HepG2 (cell line): ENCODE results near the gene TMEM127. TPM values are rescaled to one million over a fixed set of nuclear protein-coding genes. Genes with fewer than 3 reads are reported as not detected.
"Not testable (repeated sequence)": the region's sequence is repeated elsewhere in the genome, so short reads cannot be mapped to it uniquely, and the experiment has no call there.

Experiments
- ATAC-seq: fragments of 200-7000 bp; cut with Tn5 transposase; 3 replicates; pipeline ENCODE4 v1.9.1; 2020; ENCODE audit warnings: mild to moderate bottlenecking, moderate library complexity
- BruUV-seq: library from RNA; stranded (reverse); fragments of 400-500 nt; replicated peaks from 2 replicates; lab custom pipeline; 2021; lab: Mats Ljungman, UMichigan
- CTCF ChIA-PET: fragments of 300-600 bp; formaldehyde crosslinking; extraction: SDS; loops from one replicate; lab custom pipeline; 2021; ENCODE audit warnings: low total read pairs, inconsistent platforms, low intra/inter-chr PET ratio; lab: Yijun Ruan, JAX
- POLR2A ChIA-PET: fragments of 350-600 bp; sonication (Branson Sonifier 250); formaldehyde crosslinking; loops from one replicate; lab custom pipeline; 2020; ENCODE audit warnings: antibody characterized with exemption, inconsistent platforms; lab: Yijun Ruan, JAX
- DNase-seq: peaks from one replicate; pipeline ENCODE4 v3.0.0-alpha.2; 2015; ENCODE audit warnings: low spot score
- FAIRE-seq: peaks from 3 replicates; lab custom pipeline; 2011; peaks lifted over from hg19 to GRCh38; lab: Jason Lieb, UNC
- H2AFZ ChIP-seq: one replicate; pipeline ENCODE4 v1.6.1; 2011; ENCODE audit warnings: low read length, inconsistent platforms
- H3K27ac ChIP-seq: fragments of 300-600 bp; 3 replicates; pipeline ENCODE4 v1.8.0; 2011; ENCODE audit warnings: mixed run types, mild to moderate bottlenecking, mixed read lengths, low read length, inconsistent platforms; ENCODE audit not compliant: insufficient read depth; ENCODE audit errors: extremely low read length
- H3K27me3 ChIP-seq, 2 experiments: fragments of 200-600 bp in 1 of 2; 2 replicates in 1 of 2; 3 replicates in 1 of 2; pipeline versions ENCODE4 v1.6.0 to v1.8.0; 2011; ENCODE audit warnings: low read length in 2 of 2, mild to moderate bottlenecking in 2 of 2, moderate library complexity in 2 of 2, inconsistent platforms in 1 of 2; ENCODE audit not compliant: insufficient read depth in 2 of 2, control insufficient read depth in 1 of 2
- H3K36me3 ChIP-seq, 2 experiments: fragments of 200-600 bp in 1 of 2; replicated peaks in 1 of 2; 2 replicates in 1 of 2; 3 replicates in 1 of 2; pipeline versions ENCODE4 v1.5.1 to v1.8.0; 2011; ENCODE audit warnings: low read length in 2 of 2, inconsistent platforms in 1 of 2; ENCODE audit not compliant: insufficient read depth in 2 of 2, control insufficient read depth in 1 of 2
- H3K4me1 ChIP-seq: 2 replicates; pipeline ENCODE4 v1.5.1; 2012; ENCODE audit warnings: low read length, inconsistent platforms; ENCODE audit not compliant: insufficient read depth
- H3K4me2 ChIP-seq: 2 replicates; pipeline ENCODE4 v1.6.0; 2011; ENCODE audit warnings: low read depth, low read length, inconsistent platforms
- H3K4me3 ChIP-seq, 3 experiments: fragments of 200-600 bp in 1 of 3; sonication (generic), shearing (Covaris generic) in 1 of 3; replicated peaks in 1 of 3; 2 replicates each; pipeline ENCODE4 v1.5.1; 2011 to 2016; ENCODE audit warnings: low read length in 3 of 3, inconsistent platforms in 2 of 3, low read depth in 2 of 3, mild to moderate bottlenecking in 2 of 3, control low read depth in 1 of 3, mixed read lengths in 1 of 3; ENCODE audit not compliant: insufficient read depth in 1 of 3
- H3K79me2 ChIP-seq: one replicate; pipeline ENCODE4 v1.6.1; 2011; ENCODE audit warnings: low read length, inconsistent platforms; ENCODE audit not compliant: insufficient read depth
- H3K9ac ChIP-seq: 2 replicates; pipeline ENCODE4 v1.6.0; 2011; ENCODE audit warnings: mild to moderate bottlenecking, low read depth, low read length, inconsistent platforms; ENCODE audit not compliant: insufficient read depth
- H3K9me3 ChIP-seq: 2 replicates; pipeline ENCODE4 v1.5.1; 2012; ENCODE audit warnings: mild to moderate bottlenecking, low read length
- H4K20me1 ChIP-seq: 2 replicates; pipeline ENCODE4 v1.6.0; 2011; ENCODE audit warnings: inconsistent platforms, mild to moderate bottlenecking, low read length, moderate library complexity; ENCODE audit not compliant: insufficient read depth
- FOXO1 ChIP-seq: sonication (generic); formaldehyde crosslinking; IDR thresholded peaks from 2 replicates; pipeline ENCODE4 v1.4.0; 2020; ENCODE audit warnings: missing genetic modification reagents
- GLI4 ChIP-seq: sonication (generic); formaldehyde crosslinking; IDR thresholded peaks from 2 replicates; pipeline ENCODE4 v1.5.1; 2020; ENCODE audit warnings: missing genetic modification reagents, mild to moderate bottlenecking, moderate library complexity, borderline replicate concordance
- YEATS4 ChIP-seq: sonication (generic); formaldehyde crosslinking; IDR thresholded peaks from 2 replicates; pipeline ENCODE4 v1.4.0; 2020; ENCODE audit warnings: missing genetic modification reagents, borderline replicate concordance
- ZBTB2 ChIP-seq: sonication (generic); formaldehyde crosslinking; IDR thresholded peaks from 2 replicates; pipeline ENCODE4 v1.8.0; 2022; ENCODE audit warnings: low read depth, missing genetic modification reagents
- ZNF318 ChIP-seq: sonication (generic); formaldehyde crosslinking; IDR thresholded peaks from 2 replicates; pipeline ENCODE4 v1.4.0; 2020; ENCODE audit warnings: mild to moderate bottlenecking, missing genetic modification reagents
- WGBS: methylation state at CpG from one replicate; pipeline ENCODE4 v1.1.6; 2017; ENCODE audit warnings: low lambda C conversion rate; 5-methylcytosine and 5-hydroxymethylcytosine counted together
- in situ Hi-C: cut with HindIII; loops from 2 replicates; pipeline ENCODE4 v1.10.0; 2017; ENCODE audit warnings: low pct_unique_long_range_greater_than_20kb; ENCODE audit not compliant: extremely low pct_ligation_motif_present
- intact Hi-C: fragments of 100-400 bp; cut with micrococcal nuclease; formaldehyde crosslinking; loops from one replicate; pipeline ENCODE4 v1.10.0; 2022; ENCODE audit not compliant: unreplicated experiment
- polyA plus RNA-seq, 8 experiments: library from polyadenylated mRNA; depleted of rRNA in 3 of 8; stranded (reverse) in 7 of 8; unstranded in 1 of 8; fragments of >200 nt; fragmentation: Illumina TruSeq in 4 of 8; extraction: Trizol in 4 of 8; gene quantifications; 2 replicates each; pipeline versions ENCODE4 v1.2.1 to v1.2.3, GENCODE V29; 2011 to 2016; ENCODE audit warnings: low read depth in 4 of 8, missing spikeins in 1 of 8, mixed read lengths in 1 of 8; ENCODE audit not compliant: insufficient read depth in 1 of 8
- total RNA-seq, 5 experiments: library from RNA; depleted of rRNA; stranded (reverse); fragments of >200 nt; fragmentation: Illumina TruSeq; extraction: Trizol; gene quantifications; 2 replicates each; pipeline ENCODE4 v1.2.3, GENCODE V29; 2016; ENCODE audit warnings: low read depth in 1 of 5
- TF ChIP-seq, protein P1 (sequence below): sonication (generic); formaldehyde crosslinking; IDR thresholded peaks from 2 replicates; pipeline ENCODE4 v1.5.0; 2020; ENCODE audit warnings: mild to moderate bottlenecking, missing genetic modification reagents

TMEM127 gene
- total and polyA plus RNA-seq, 2 of the 13 experiments (the other 11 are each of a cell fraction or from before 2014, with no cell fraction given), result 21.5 to 33.9 TPM

- no peak for TF ChIP-seq ZNF318
- TF ChIP-seq GLI4 (CRISPR knock-in tag), result no peak
- TF ChIP-seq YEATS4 (CRISPR knock-in tag), result no peak
- no peak for TF ChIP-seq ZBTB2 (CRISPR knock-in tag)
- no peak for TF ChIP-seq FOXO1 (CRISPR knock-in tag)
- TF ChIP-seq, protein P1, sequence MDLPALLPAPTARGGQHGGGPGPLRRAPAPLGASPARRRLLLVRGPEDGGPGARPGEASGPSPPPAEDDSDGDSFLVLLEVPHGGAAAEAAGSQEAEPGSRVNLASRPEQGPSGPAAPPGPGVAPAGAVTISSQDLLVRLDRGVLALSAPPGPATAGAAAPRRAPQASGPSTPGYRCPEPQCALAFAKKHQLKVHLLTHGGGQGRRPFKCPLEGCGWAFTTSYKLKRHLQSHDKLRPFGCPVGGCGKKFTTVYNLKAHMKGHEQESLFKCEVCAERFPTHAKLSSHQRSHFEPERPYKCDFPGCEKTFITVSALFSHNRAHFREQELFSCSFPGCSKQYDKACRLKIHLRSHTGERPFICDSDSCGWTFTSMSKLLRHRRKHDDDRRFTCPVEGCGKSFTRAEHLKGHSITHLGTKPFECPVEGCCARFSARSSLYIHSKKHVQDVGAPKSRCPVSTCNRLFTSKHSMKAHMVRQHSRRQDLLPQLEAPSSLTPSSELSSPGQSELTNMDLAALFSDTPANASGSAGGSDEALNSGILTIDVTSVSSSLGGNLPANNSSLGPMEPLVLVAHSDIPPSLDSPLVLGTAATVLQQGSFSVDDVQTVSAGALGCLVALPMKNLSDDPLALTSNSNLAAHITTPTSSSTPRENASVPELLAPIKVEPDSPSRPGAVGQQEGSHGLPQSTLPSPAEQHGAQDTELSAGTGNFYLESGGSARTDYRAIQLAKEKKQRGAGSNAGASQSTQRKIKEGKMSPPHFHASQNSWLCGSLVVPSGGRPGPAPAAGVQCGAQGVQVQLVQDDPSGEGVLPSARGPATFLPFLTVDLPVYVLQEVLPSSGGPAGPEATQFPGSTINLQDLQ (CRISPR knock-in tag), result no peak
Observed at GRCh38 chr2:96225016-96225533, 40.7 kb downstream of the TMEM127 start (continued).

DNA sequence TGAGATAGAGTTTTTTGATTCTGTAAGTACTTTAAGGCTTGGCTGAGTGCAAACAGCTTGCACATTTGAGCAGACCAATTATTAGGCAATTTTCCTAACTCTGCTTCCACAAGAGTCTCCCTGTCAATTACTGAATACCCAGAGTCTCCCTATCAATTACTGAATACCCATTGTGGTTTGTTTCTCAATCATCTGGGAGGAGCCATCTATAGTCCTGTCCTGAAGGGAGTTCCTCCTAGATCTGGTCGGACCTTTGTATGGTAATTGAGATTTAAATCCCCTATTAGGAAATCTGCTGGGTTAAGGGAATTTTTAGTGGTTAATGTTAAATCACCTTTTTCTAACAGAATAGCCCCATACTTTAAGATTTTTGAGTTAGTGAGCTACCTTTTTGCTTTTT lies 44.7 kb downstream of the TMEM127 start:
- H3K9ac ChIP-seq, BruUV-seq, H3K4me3 ChIP-seq, H2AFZ ChIP-seq, DNase-seq, H3K4me2 ChIP-seq, H3K9me3 ChIP-seq, intact Hi-C loops, ATAC-seq, H3K27ac ChIP-seq, H4K20me1 ChIP-seq, CTCF ChIA-PET, H3K79me2 ChIP-seq, H3K27me3 ChIP-seq, in situ Hi-C loops, H3K36me3 ChIP-seq, FAIRE-seq, H3K4me1 ChIP-seq, POLR2A ChIA-PET: not testable (repeated sequence)
- WGBS, result 89% methylated on average over 1 of the region's 1 CpG
